PC-3 (cell line): Measurements from ENCODE around the gene BCAS3. TPM values are rescaled to one million over a fixed set of nuclear protein-coding genes. Genes with fewer than 3 reads are reported as not detected.

Source experiments
- ATAC-seq: fragments of 200-7000 bp; cut with Tn5 transposase; 2 replicates; pipeline ENCODE4 v1.9.1; 2020; ENCODE audit warnings: mild to moderate bottlenecking, moderate library complexity
- BruUV-seq: library from RNA; stranded (reverse); fragments of 400-500 nt; replicated peaks from 2 replicates; lab custom pipeline; 2021; lab: Mats Ljungman, UMichigan
- CTCF ChIA-PET: fragments of 300-600 bp; sonication (Branson Sonifier 250); formaldehyde crosslinking; loops from one replicate; lab custom pipeline; 2022; ENCODE audit warnings: antibody characterized with exemption; lab: Charles Lee
- POLR2A ChIA-PET: fragments of 300-600 bp; sonication (Branson Sonifier 250); formaldehyde crosslinking; loops from one replicate; lab custom pipeline; 2022; ENCODE audit warnings: antibody characterized with exemption; ENCODE audit not compliant: unreplicated experiment; lab: Charles Lee
- DNase-seq: peaks from one replicate; pipeline ENCODE4 v3.0.0-alpha.2; 2015
- H2AFZ ChIP-seq: fragments of 300-600 bp; sonication (generic); 2 replicates; pipeline ENCODE4 v1.6.0; 2016; ENCODE audit warnings: antibody characterized with exemption, low read length
- H3F3A ChIP-seq: fragments of 300-600 bp; sonication (generic); one replicate; pipeline ENCODE4 v1.6.0; 2017; ENCODE audit warnings: antibody characterized with exemption, low read length, control low read depth, mild to moderate bottlenecking; ENCODE audit not compliant: unreplicated experiment
- H3K27ac ChIP-seq: fragments of 300-600 bp; sonication (generic); 2 replicates; pipeline ENCODE4 v1.5.1; 2016; ENCODE audit warnings: mild to moderate bottlenecking, low read length
- H3K27me3 ChIP-seq: fragments of 300-600 bp; sonication (generic); 2 replicates; pipeline ENCODE4 v1.6.1; 2016; ENCODE audit warnings: low read length, mixed read lengths
- H3K36me3 ChIP-seq: fragments of 300-600 bp; sonication (generic); 2 replicates; pipeline ENCODE4 v1.6.1; 2016; ENCODE audit warnings: low read depth, mixed run types, low read length, mixed read lengths
- H3K4me1 ChIP-seq: fragments of 300-600 bp; sonication (generic); 2 replicates; pipeline ENCODE4 v1.5.1; 2016; ENCODE audit warnings: low read length; ENCODE audit not compliant: insufficient read depth
- H3K4me2 ChIP-seq: fragments of 300-600 bp; sonication (generic); 2 replicates; pipeline ENCODE4 v1.6.0; 2016; ENCODE audit warnings: low read length
- H3K4me3 ChIP-seq: fragments of 300-600 bp; sonication (generic); 2 replicates; pipeline ENCODE4 v1.5.1; 2016; ENCODE audit warnings: mild to moderate bottlenecking, low read length, mixed read lengths
- H3K79me2 ChIP-seq: fragments of 300-600 bp; sonication (generic); 2 replicates; pipeline ENCODE4 v1.6.1; 2017; ENCODE audit warnings: low read length, mixed read lengths
- H3K9ac ChIP-seq: fragments of 300-600 bp; sonication (generic); 2 replicates; pipeline ENCODE4 v1.6.0; 2016; ENCODE audit warnings: mild to moderate bottlenecking, low read length
- H3K9me2 ChIP-seq: fragments of 300-600 bp; sonication (generic); replicated peaks from 2 replicates; pipeline ENCODE4 v1.6.1; 2016; ENCODE audit warnings: mixed run types, low read length, mixed read lengths
- H3K9me3 ChIP-seq: fragments of 300-600 bp; sonication (generic); 2 replicates; pipeline ENCODE4 v1.6.1; 2016; ENCODE audit warnings: low read length, mixed read lengths
- H4K20me1 ChIP-seq: fragments of 300-600 bp; sonication (generic); 2 replicates; pipeline ENCODE4 v1.6.1; 2016; ENCODE audit warnings: low read length, mixed read lengths
- CTCF ChIP-seq: fragments of 300-600 bp; sonication (generic); conservative IDR thresholded peaks from 2 replicates; pipeline ENCODE4 v1.5.1; 2017; ENCODE audit warnings: antibody characterized with exemption, low read depth, mild to moderate bottlenecking, low read length
- EZH2 ChIP-seq: fragments of 300-600 bp; sonication (generic); IDR thresholded peaks from one replicate; pipeline ENCODE4 v1.6.1; 2017; ENCODE audit warnings: antibody characterized with exemption, mild to moderate bottlenecking, low read length; ENCODE audit not compliant: unreplicated experiment
- EZH2phosphoT487 ChIP-seq: fragments of 300-600 bp; sonication (generic); IDR thresholded peaks from 2 replicates; pipeline ENCODE4 v1.6.1; 2018; ENCODE audit warnings: mild to moderate bottlenecking, antibody characterized with exemption, low read length, borderline replicate concordance
- intact Hi-C: fragments of 100-400 bp; cut with micrococcal nuclease; formaldehyde crosslinking; loops from 2 replicates; pipeline ENCODE4 v1.9.0; 2023
- total RNA-seq: library from RNA; depleted of rRNA; stranded (reverse); fragments of >200 nt; gene quantifications from 2 replicates; pipeline ENCODE4 v1.2.3, GENCODE V29; 2014

BCAS3 gene
- total RNA-seq, 1 experiment from 2014 or later = 25.9 TPM

DNA sequence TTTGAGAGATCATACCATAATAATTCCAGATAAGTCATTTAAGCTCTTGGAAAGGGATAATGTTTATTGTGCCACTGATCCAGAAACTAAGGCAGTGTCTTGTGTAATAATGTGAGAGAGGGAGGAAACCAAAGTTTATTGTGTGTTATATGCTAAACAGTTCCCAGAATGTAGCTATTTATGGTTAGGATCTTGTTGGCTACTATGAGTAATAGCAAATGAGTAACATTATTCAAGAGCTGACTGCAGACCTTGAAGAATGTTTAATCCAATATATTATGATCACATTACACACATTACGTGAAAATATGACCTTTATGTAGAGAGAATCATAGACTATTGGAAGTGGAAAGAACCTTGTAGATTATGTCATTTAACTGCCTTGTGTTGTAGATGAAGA lies 139.5 kb downstream of the BCAS3 start:
- H3K79me2 ChIP-seq = no peaks in the 10 kb centered on the region
- H3K4me2 ChIP-seq = peak overlapping the region; percentile 41
- ChIA-PET CTCF (interaction anchor here (1.6 kb wide), 1 partner anchor 97 kb away, joined by 7 read pairs; no protein-coding TSS in a partner anchor), POLR2A (interaction anchor here (0.6 to 0.8 kb wide), 3 partner anchors 71 to 73 kb away, joined by 3 to 4 read pairs (median 3); no protein-coding TSS in a partner anchor)
- no peak overlapping the region for H3K9ac ChIP-seq
- no peaks in the 10 kb centered on the region for H3K27me3 ChIP-seq
- H3K9me3 ChIP-seq = no peaks in the 10 kb centered on the region
- ATAC-seq (peak; percentile 99), DNase-seq (peak; percentile 93)
- H3F3A ChIP-seq = no peaks in the 10 kb centered on the region
- no peaks in the 10 kb centered on the region for H3K36me3 ChIP-seq
- H3K4me1 ChIP-seq = peaks cover 14% of the 10 kb centered on the region
- H2AFZ ChIP-seq = no peak overlapping the region
- TF ChIP-seq EZH2phosphoT487 (no peak), EZH2 (no peak), CTCF (no peak)
- intact Hi-C loops = no loop called here
- no peak overlapping the region for H3K4me3 ChIP-seq
- H3K9me2 ChIP-seq = no peaks in the 10 kb centered on the region
- no peaks in the 10 kb centered on the region for H4K20me1 ChIP-seq
- BruUV-seq = no TSS peak
- H3K27ac ChIP-seq = peak overlapping the region; percentile 55

GRCh38 chr17:60819447-60820130 lies 141.9 kb downstream of the BCAS3 start:
- Histone ChIP-seq H3K9me2 (no peaks in the 10 kb centered on the region), H3K4me2 (no peak overlapping the region), H3K79me2 (no peaks in the 10 kb centered on the region), H3K4me1 (peaks cover 14% of the 10 kb centered on the region), H3K9me3 (no peaks in the 10 kb centered on the region), H2AFZ (no peak overlapping the region), H3K27ac (no peak overlapping the region), H3K9ac (no peak overlapping the region), H3K36me3 (no peaks in the 10 kb centered on the region), H4K20me1 (no peaks in the 10 kb centered on the region), H3K4me3 (no peak overlapping the region), H3F3A (no peaks in the 10 kb centered on the region), H3K27me3 (no peaks in the 10 kb centered on the region)
- BruUV-seq = no TSS peak
- TF ChIP-seq EZH2 = no peak
- TF ChIP-seq EZH2phosphoT487 = no peak
- no peak for TF ChIP-seq CTCF
- ATAC-seq (no peak), DNase-seq (no peak)
- intact Hi-C loops = no loop called here
- ChIA-PET POLR2A (no interaction called here), CTCF (no interaction called here)

- ATAC-seq (no peak), DNase-seq (no peak)
- no peaks in the 10 kb centered on the region for H3K79me2 ChIP-seq
- no peak overlapping the region for H2AFZ ChIP-seq
- H3F3A ChIP-seq = no peaks in the 10 kb centered on the region
- H3K27me3 ChIP-seq = no peaks in the 10 kb centered on the region
- ChIA-PET POLR2A (no interaction called here), CTCF (no interaction called here)
- TF ChIP-seq EZH2 = no peak
- TF ChIP-seq CTCF = no peak
- no peak for TF ChIP-seq EZH2phosphoT487
- no peaks in the 10 kb centered on the region for H3K9me3 ChIP-seq
- no peaks in the 10 kb centered on the region for H4K20me1 ChIP-seq
- no peak overlapping the region for H3K27ac ChIP-seq
- no peaks in the 10 kb centered on the region for H3K9me2 ChIP-seq
- H3K4me2 ChIP-seq = no peak overlapping the region
- no TSS peak for BruUV-seq
- H3K4me3 ChIP-seq = no peak overlapping the region
- no peaks in the 10 kb centered on the region for H3K36me3 ChIP-seq
- intact Hi-C loops = no loop called here
- H3K9ac ChIP-seq = no peak overlapping the region
- no peaks in the 10 kb centered on the region for H3K4me1 ChIP-seq
Measured at GRCh38 chr17:60823515-60823914, 145.9 kb downstream of the BCAS3 start.
